Keratinocyte (primary cell): ENCODE data around the gene CAPN5. TPM values are rescaled to one million over a fixed set of nuclear protein-coding genes. Genes with fewer than 3 reads are reported as not detected.

ENCODE experiments used
- DNase-seq: peaks from one replicate; pipeline ENCODE4 v3.0.0-alpha.2; 2011; ENCODE audit warnings: low read depth, missing footprints, low spot score
- FAIRE-seq: peaks from 2 replicates; lab custom pipeline; 2011; peaks lifted over from hg19 to GRCh38; lab: Jason Lieb, UNC
- H2AFZ ChIP-seq: 2 replicates; pipeline ENCODE4 v1.6.0; 2012; ENCODE audit warnings: low read length, control low read depth, inconsistent platforms; ENCODE audit not compliant: control insufficient read depth
- H3K27ac ChIP-seq: 2 replicates; pipeline ENCODE4 v1.5.1; 2011; ENCODE audit warnings: low read length; ENCODE audit not compliant: control insufficient read depth, insufficient read depth
- H3K27me3 ChIP-seq: 3 replicates; pipeline ENCODE4 v1.6.0; 2011; ENCODE audit warnings: low read length; ENCODE audit not compliant: control insufficient read depth, insufficient read depth; ENCODE audit errors: extremely low read depth
- H3K36me3 ChIP-seq, 2 experiments: 2 replicates in 1 of 2; 3 replicates in 1 of 2; pipeline ENCODE4 v1.5.1; 2011; ENCODE audit warnings: low read length in 2 of 2, mild to moderate bottlenecking in 1 of 2; ENCODE audit not compliant: control insufficient read depth in 2 of 2, insufficient read depth in 2 of 2; ENCODE audit errors: extremely low read depth in 1 of 2
- H3K4me1 ChIP-seq: 3 replicates; pipeline ENCODE4 v1.5.1; 2011; ENCODE audit warnings: low read length; ENCODE audit not compliant: control insufficient read depth, insufficient read depth; ENCODE audit errors: extremely low read depth
- H3K4me2 ChIP-seq: 3 replicates; pipeline ENCODE4 v1.6.0; 2011; ENCODE audit warnings: low read depth, low read length; ENCODE audit not compliant: control insufficient read depth, insufficient read depth; ENCODE audit errors: extremely low read depth
- H3K4me3 ChIP-seq, 3 experiments: fragments of 200-600 bp in 1 of 3; sonication (generic) in 1 of 3; 2 replicates in 2 of 3; 3 replicates in 1 of 3; pipeline ENCODE4 v1.5.1; 2011 to 2016; ENCODE audit warnings: low read length in 3 of 3, mild to moderate bottlenecking in 3 of 3, control low read depth in 2 of 3, inconsistent platforms in 1 of 3, low read depth in 1 of 3, mixed read lengths in 1 of 3, mixed run types in 1 of 3, moderate library complexity in 1 of 3; ENCODE audit not compliant: control insufficient read depth in 2 of 3, insufficient read depth in 2 of 3; ENCODE audit errors: extremely low read depth in 1 of 3
- H3K79me2 ChIP-seq: 2 replicates; pipeline ENCODE4 v1.6.0; 2012; ENCODE audit warnings: low read length; ENCODE audit not compliant: control insufficient read depth, insufficient read depth
- H3K9ac ChIP-seq: 3 replicates; pipeline ENCODE4 v1.6.0; 2011; ENCODE audit warnings: low read length; ENCODE audit not compliant: control insufficient read depth, insufficient read depth; ENCODE audit errors: extremely low read depth
- H3K9me1 ChIP-seq: 3 replicates; pipeline ENCODE4 v1.6.0; 2011; ENCODE audit warnings: low read length; ENCODE audit not compliant: control insufficient read depth, insufficient read depth; ENCODE audit errors: extremely low read depth
- H3K9me3 ChIP-seq: 2 replicates; pipeline ENCODE4 v1.5.1; 2012; ENCODE audit warnings: low read depth, low read length; ENCODE audit not compliant: control insufficient read depth
- H4K20me1 ChIP-seq: 3 replicates; pipeline ENCODE4 v1.6.0; 2011; ENCODE audit warnings: low read length; ENCODE audit not compliant: control insufficient read depth, insufficient read depth; ENCODE audit errors: extremely low read depth
- CTCF ChIP-seq, 3 experiments: IDR thresholded peaks in 1 of 3; conservative IDR thresholded peaks in 1 of 3; optimal IDR thresholded peaks in 1 of 3; 2 replicates in 2 of 3; 3 replicates in 1 of 3; pipeline versions ENCODE3 to v1.5.1; 2011; ENCODE audit warnings: low read length in 3 of 3, mild to moderate bottlenecking in 3 of 3, moderate library complexity in 2 of 3, control low read depth in 1 of 3, inconsistent platforms in 1 of 3; ENCODE audit not compliant: insufficient read depth in 2 of 3; ENCODE audit errors: extremely low read depth in 1 of 3
- EZH2 ChIP-seq: IDR thresholded peaks from one replicate; pipeline ENCODE4 v1.6.1; 2012; ENCODE audit warnings: inconsistent platforms, mild to moderate bottlenecking, low read length, moderate library complexity
- dilution Hi-C: fragments of 300-500 bp; cut with MboI; formaldehyde crosslinking; loops from one replicate; pipeline ENCODE4 v1.7.0; 2020; ENCODE audit warnings: low sequenced_read_pairs; ENCODE audit not compliant: extremely low pct_ligation_motif_present
- polyA plus RNA-seq, 5 experiments: library from polyadenylated mRNA; depleted of rRNA in 3 of 5; stranded (reverse) in 3 of 5; stranded (forward) in 1 of 5; unstranded in 1 of 5; fragments of >200 nt; gene quantifications; 1 replicate in 1 of 5; 2 replicates in 3 of 5; 3 replicates in 1 of 5; pipeline versions ENCODE4 v1.2.1 to v1.2.3, GENCODE V29; 2011 to 2012; ENCODE audit warnings: missing spikeins in 2 of 5, low read depth in 1 of 5, low replicate concordance in 1 of 5

Gene CAPN5
- polyA plus RNA-seq, 1 donor (not counting 4 experiments of a cell fraction or from before 2014, with no cell fraction given), result 1.2 TPM

GRCh38 chr11:77117492-77117891 lies 50.7 kb downstream of the CAPN5 start:
- Histone ChIP-seq H2AFZ (no peak overlapping the region), H4K20me1 (no peaks in the 10 kb centered on the region), H3K79me2 (no peaks in the 10 kb centered on the region), H3K9me3 (no peaks in the 10 kb centered on the region), H3K36me3 (no peaks in the 10 kb centered on the region), H3K4me2 (no peak overlapping the region), H3K27ac (no peak overlapping the region), H3K4me1 (no peaks in the 10 kb centered on the region), H3K9me1 (no peaks in the 10 kb centered on the region), H3K27me3 (no peaks in the 10 kb centered on the region), H3K4me3 (no peak overlapping the region), H3K9ac (no peak overlapping the region)
- no peak for DNase-seq
- no peak for TF ChIP-seq EZH2
- no peak for TF ChIP-seq CTCF (optimal IDR thresholded peaks at IDR 0.05 in 1 of 3, IDR thresholded peaks at IDR 0.05 in 1 of 3, conservative IDR thresholded peaks at IDR 0.05 in 1 of 3; ENCODE audit: extremely low read depth in 1 of 3, insufficient read depth in 2 of 3, low read length in 3 of 3)
- dilution Hi-C loops, result no loop called here
- no peak for FAIRE-seq

GRCh38 chr11:77118086-77118485 lies 51.3 kb downstream of the CAPN5 start:
- Histone ChIP-seq H3K4me1 (no peaks in the 10 kb centered on the region), H3K9me3 (no peaks in the 10 kb centered on the region), H3K9me1 (no peaks in the 10 kb centered on the region), H3K9ac (no peak overlapping the region), H3K4me2 (no peak overlapping the region), H3K27ac (no peak overlapping the region), H3K36me3 (no peaks in the 10 kb centered on the region), H3K27me3 (no peaks in the 10 kb centered on the region), H4K20me1 (no peaks in the 10 kb centered on the region), H3K4me3 (no peak overlapping the region), H2AFZ (no peak overlapping the region), H3K79me2 (no peaks in the 10 kb centered on the region)
- dilution Hi-C loops, result no loop called here
- FAIRE-seq, result no peak
- TF ChIP-seq CTCF (optimal IDR thresholded peaks at IDR 0.05 in 1 of 3, IDR thresholded peaks at IDR 0.05 in 1 of 3, conservative IDR thresholded peaks at IDR 0.05 in 1 of 3; ENCODE audit: extremely low read depth in 1 of 3, insufficient read depth in 2 of 3, low read length in 3 of 3) (no peak), EZH2 (no peak)
- no peak for DNase-seq
